OCI-LY3 (cell line): ENCODE results near the gene CHM.

Experiments
- H2AFZ ChIP-seq: fragments of 200-600, 300-600 bp; shearing (Covaris generic); 2 replicates; pipeline ENCODE4 v1.6.0; 2014; ENCODE audit warnings: antibody characterized with exemption, low read depth, low read length
- H3K27ac ChIP-seq: fragments of 200-600, 300-600 bp; sonication (generic); 2 replicates; pipeline ENCODE4 v1.5.1; 2014; ENCODE audit warnings: mild to moderate bottlenecking, low read length, moderate library complexity, mixed read lengths
- H3K27me3 ChIP-seq: fragments of 200-600, 300-600 bp; sonication (generic); 2 replicates; pipeline ENCODE4 v1.6.1; 2014; ENCODE audit warnings: low read depth, low read length, mixed read lengths
- H3K36me3 ChIP-seq: fragments of 200-600, 300-600 bp; sonication (generic); replicated peaks from 2 replicates; pipeline ENCODE3; 2014; ENCODE audit warnings: low read depth, low read length, mixed read lengths
- H3K4me1 ChIP-seq: fragments of 300-600, 200-600 bp; sonication (generic); 2 replicates; pipeline ENCODE4 v1.6.1; 2014; ENCODE audit warnings: low read length, mixed read lengths
- H3K4me2 ChIP-seq: fragments of 200-600, 300-600 bp; sonication (generic); 2 replicates; pipeline ENCODE4 v1.6.1; 2014; ENCODE audit warnings: low read length, mixed read lengths
- H3K4me3 ChIP-seq: fragments of 300-600, 200-600 bp; sonication (generic); 2 replicates; pipeline ENCODE4 v1.5.1; 2014; ENCODE audit warnings: antibody characterized with exemption, mild to moderate bottlenecking, low read length, moderate library complexity
- H3K79me2 ChIP-seq: fragments of 300-600, 200-600 bp; shearing (Covaris generic); 2 replicates; pipeline ENCODE4 v1.6.1; 2014; ENCODE audit warnings: mild to moderate bottlenecking, low read length, mixed read lengths
- H3K9ac ChIP-seq: fragments of 300-600, 200-600 bp; shearing (Covaris generic); 2 replicates; pipeline ENCODE4 v1.6.0; 2014; ENCODE audit warnings: mild to moderate bottlenecking, low read length, moderate library complexity
- H3K9me3 ChIP-seq: fragments of 200-600, 300-600 bp; shearing (Covaris generic); 2 replicates; pipeline ENCODE4 v1.6.1; 2014; ENCODE audit warnings: low read length, mixed read lengths; ENCODE audit not compliant: insufficient read depth
- H4K20me1 ChIP-seq: fragments of 200-600, 300-600 bp; sonication (generic); 2 replicates; pipeline ENCODE4 v1.6.1; 2016; ENCODE audit warnings: low read length, mixed read lengths; ENCODE audit not compliant: insufficient read depth
- CTCF ChIP-seq: fragments of 200-600, 300-600 bp; sonication (generic); IDR thresholded peaks from 2 replicates; pipeline ENCODE4 v1.5.1; 2014; ENCODE audit warnings: antibody characterized with exemption, low read length, low read depth
- EZH2phosphoT487 ChIP-seq: fragments of 200-600 bp; shearing (Covaris generic); IDR thresholded peaks from 2 replicates; pipeline ENCODE4 v1.6.1; 2018; ENCODE audit warnings: antibody characterized with exemption, mixed run types, low read depth

Gene CHM

GRCh38 chrX:86051741-86052140 is 4.4 kb upstream of the CHM start:
- no peak overlapping the region for H3K27ac ChIP-seq
- no peaks in the 10 kb centered on the region for H3K36me3 ChIP-seq
- no peak overlapping the region for H3K9ac ChIP-seq
- H3K4me1 ChIP-seq = peaks cover 4% of the 10 kb centered on the region; the same call in 1 of the 2 replicates
- H3K79me2 ChIP-seq = peaks cover 4% of the 10 kb centered on the region
- no peaks in the 10 kb centered on the region for H3K27me3 ChIP-seq
- H2AFZ ChIP-seq = no peak overlapping the region
- no peaks in the 10 kb centered on the region for H4K20me1 ChIP-seq
- no peaks in the 10 kb centered on the region for H3K9me3 ChIP-seq
- no peak overlapping the region for H3K4me2 ChIP-seq
- no peak for TF ChIP-seq EZH2phosphoT487
- no peak for TF ChIP-seq CTCF
- H3K4me3 ChIP-seq = no peak overlapping the region

- peak overlapping the region; percentile 61 for H3K4me2 ChIP-seq
- peak overlapping the region; percentile 99 for H2AFZ ChIP-seq
- H3K9ac ChIP-seq = no peak overlapping the region
- no peak overlapping the region for H3K27ac ChIP-seq
- H3K36me3 ChIP-seq = no peaks in the 10 kb centered on the region
- no peaks in the 10 kb centered on the region for H3K9me3 ChIP-seq
- H3K27me3 ChIP-seq = no peaks in the 10 kb centered on the region
- TF ChIP-seq EZH2phosphoT487 (no peak), CTCF (no peak)
- peak overlapping the region; percentile 84 for H3K4me3 ChIP-seq
- peaks cover 11% of the 10 kb centered on the region for H3K4me1 ChIP-seq
- no peaks in the 10 kb centered on the region for H4K20me1 ChIP-seq
- H3K79me2 ChIP-seq = peaks cover 35% of the 10 kb centered on the region
Measured at GRCh38 chrX:86047936-86048280, 550 bp upstream of the CHM start.

- Histone ChIP-seq H3K9me3 (no peaks in the 10 kb centered on the region), H3K27ac (no peak overlapping the region), H3K4me2 (no peak overlapping the region), H2AFZ (no peak overlapping the region), H3K27me3 (no peaks in the 10 kb centered on the region), H4K20me1 (no peaks in the 10 kb centered on the region), H3K4me1 (peaks cover 11% of the 10 kb centered on the region), H3K4me3 (no peak overlapping the region), H3K79me2 (peaks cover 38% of the 10 kb centered on the region), H3K36me3 (no peaks in the 10 kb centered on the region), H3K9ac (no peak overlapping the region)
- TF ChIP-seq CTCF (no peak), EZH2phosphoT487 (no peak)
Measured at GRCh38 chrX:86044216-86044615, 3.1 kb downstream of the CHM start.

- TF ChIP-seq EZH2phosphoT487 (no peak), CTCF (no peak)
- no peak overlapping the region for H3K4me3 ChIP-seq
- no peaks in the 10 kb centered on the region for H3K4me1 ChIP-seq
- H3K79me2 ChIP-seq = peaks cover 16% of the 10 kb centered on the region
- no peaks in the 10 kb centered on the region for H4K20me1 ChIP-seq
- no peak overlapping the region for H3K4me2 ChIP-seq
- no peak overlapping the region for H2AFZ ChIP-seq
- no peaks in the 10 kb centered on the region for H3K9me3 ChIP-seq
- no peaks in the 10 kb centered on the region for H3K36me3 ChIP-seq
- no peak overlapping the region for H3K27ac ChIP-seq
- no peaks in the 10 kb centered on the region for H3K27me3 ChIP-seq
- no peak overlapping the region for H3K9ac ChIP-seq
Measured at GRCh38 chrX:86039625-86040568, 7.5 kb downstream of the CHM start.
